K562 (cell line): ENCODE results near the gene RNF123. TPM values are rescaled to one million over a fixed set of nuclear protein-coding genes. Genes with fewer than 3 reads are reported as not detected.

Experiments
- CBFA2T2 ChIP-seq: fragments of 450-650 bp; conservative IDR thresholded peaks from 2 replicates; pipeline ENCODE4 v1.6.1; 2017; ENCODE audit warnings: mild to moderate bottlenecking
- CBFA2T3 ChIP-seq: fragments of 450-650 bp; IDR thresholded peaks from 2 replicates; pipeline ENCODE4 v1.6.1; 2017
- CLOCK ChIP-seq: fragments of 250-450 bp; sonication (Bioruptor Pico); IDR thresholded peaks from 2 replicates; pipeline ENCODE4 v1.4.0; 2020; ENCODE audit warnings: mild to moderate bottlenecking, moderate library complexity, borderline replicate concordance
- FOXK1 ChIP-seq: sonication (generic); formaldehyde crosslinking; IDR thresholded peaks from 2 replicates; pipeline ENCODE4 v1.8.0; 2022; ENCODE audit warnings: missing genetic modification reagents, mild to moderate bottlenecking, borderline replicate concordance
- HDAC1 ChIP-seq, 2 experiments: fragments of 450-650 bp; IDR thresholded peaks; 2 replicates each; pipeline ENCODE4 v1.6.1; 2016 to 2017; ENCODE audit warnings: inconsistent platforms in 1 of 2, mild to moderate bottlenecking in 1 of 2, moderate library complexity in 1 of 2
- HES1 ChIP-seq: fragments of 450-650 bp; IDR thresholded peaks from 2 replicates; pipeline ENCODE4 v1.6.1; 2016; ENCODE audit warnings: low read depth, mild to moderate bottlenecking, moderate library complexity
- HNRNPH1 ChIP-seq: fragments of 200-400 bp; formaldehyde crosslinking; optimal IDR thresholded peaks from 2 replicates; pipeline ENCODE3; 2017; ENCODE audit warnings: low read depth, mild to moderate bottlenecking, low read length, moderate library complexity
- JUN ChIP-seq, 2 experiments: sonication (generic) in 1 of 2; formaldehyde crosslinking in 1 of 2; IDR thresholded peaks; 2 replicates each; pipeline versions ENCODE4 v1.6.1 to v1.8.0; 2012 to 2022; ENCODE audit warnings: borderline replicate concordance in 2 of 2, mild to moderate bottlenecking in 2 of 2, improper control_type of control experiment in 1 of 2, low read depth in 1 of 2, low read length in 1 of 2, missing genetic modification reagents in 1 of 2
- NEUROD1 ChIP-seq: fragments of 150-350 bp; IDR thresholded peaks from 2 replicates; pipeline ENCODE4 v1.6.1; 2014; ENCODE audit warnings: borderline replicate concordance, low read length, low read depth; ENCODE audit not compliant: partially characterized antibody
- NFIC ChIP-seq: fragments of 450-650 bp; IDR thresholded peaks from 2 replicates; pipeline ENCODE4 v1.6.1; 2017; ENCODE audit warnings: mild to moderate bottlenecking, inconsistent platforms
- ZNF124 ChIP-seq: sonication (generic); formaldehyde crosslinking; IDR thresholded peaks from 2 replicates; pipeline ENCODE4 v1.8.1; 2022; ENCODE audit warnings: missing genetic modification reagents
- ZNF431 ChIP-seq: sonication (generic); formaldehyde crosslinking; IDR thresholded peaks from 2 replicates; pipeline ENCODE4 v1.8.0; 2022; ENCODE audit warnings: mild to moderate bottlenecking, missing genetic modification reagents
- polyA plus RNA-seq, 8 experiments: library from polyadenylated mRNA; depleted of rRNA in 4 of 8; stranded (reverse) in 5 of 8; unstranded in 3 of 8; fragments of >200 nt; fragmentation: Nextera tagmentation in 2 of 8; fragmentation: Illumina TruSeq in 1 of 8; extraction: Ambion mirVana in 2 of 8; extraction: Trizol in 1 of 8; gene quantifications; 2 replicates each; pipeline versions ENCODE4 v1.2.1 to v1.2.3, GENCODE V29; 2011 to 2014; ENCODE audit warnings: inconsistent platforms in 1 of 8, missing spikeins in 1 of 8
- total RNA-seq, 7 experiments: library from RNA; depleted of rRNA in 6 of 7; stranded (reverse); fragments of >200 nt in 6 of 7; fragmentation: Illumina TruSeq in 2 of 7; extraction: Trizol in 2 of 7; gene quantifications; 2 replicates each; pipeline versions ENCODE4 v1.2.1 to v1.2.3, GENCODE V29; 2011 to 2021; ENCODE audit warnings: low replicate concordance in 1 of 7
- TF ChIP-seq, protein P1 (sequence below): sonication (generic); formaldehyde crosslinking; IDR thresholded peaks from 2 replicates; pipeline ENCODE4 v1.8.0; 2022; ENCODE audit warnings: mild to moderate bottlenecking, missing genetic modification reagents
- TF ChIP-seq, protein P2 (sequence below): fragments of 250-450 bp; sonication (Bioruptor Pico); IDR thresholded peaks from 2 replicates; pipeline ENCODE4 v1.8.0; 2021; ENCODE audit warnings: moderate library complexity, mild to moderate bottlenecking, inconsistent platforms
- TF ChIP-seq, protein P3 (sequence below): sonication (generic); formaldehyde crosslinking; IDR thresholded peaks from 2 replicates; pipeline ENCODE4 v1.8.0; 2022; ENCODE audit warnings: mild to moderate bottlenecking, low read depth, missing genetic modification reagents

Gene RNF123
- total and polyA plus RNA-seq, 9 of the 15 experiments (the other 6 are each of a cell fraction or from before 2014, with no cell fraction given) = 8.7 to 53.1 (median 17.5) TPM

DNA sequence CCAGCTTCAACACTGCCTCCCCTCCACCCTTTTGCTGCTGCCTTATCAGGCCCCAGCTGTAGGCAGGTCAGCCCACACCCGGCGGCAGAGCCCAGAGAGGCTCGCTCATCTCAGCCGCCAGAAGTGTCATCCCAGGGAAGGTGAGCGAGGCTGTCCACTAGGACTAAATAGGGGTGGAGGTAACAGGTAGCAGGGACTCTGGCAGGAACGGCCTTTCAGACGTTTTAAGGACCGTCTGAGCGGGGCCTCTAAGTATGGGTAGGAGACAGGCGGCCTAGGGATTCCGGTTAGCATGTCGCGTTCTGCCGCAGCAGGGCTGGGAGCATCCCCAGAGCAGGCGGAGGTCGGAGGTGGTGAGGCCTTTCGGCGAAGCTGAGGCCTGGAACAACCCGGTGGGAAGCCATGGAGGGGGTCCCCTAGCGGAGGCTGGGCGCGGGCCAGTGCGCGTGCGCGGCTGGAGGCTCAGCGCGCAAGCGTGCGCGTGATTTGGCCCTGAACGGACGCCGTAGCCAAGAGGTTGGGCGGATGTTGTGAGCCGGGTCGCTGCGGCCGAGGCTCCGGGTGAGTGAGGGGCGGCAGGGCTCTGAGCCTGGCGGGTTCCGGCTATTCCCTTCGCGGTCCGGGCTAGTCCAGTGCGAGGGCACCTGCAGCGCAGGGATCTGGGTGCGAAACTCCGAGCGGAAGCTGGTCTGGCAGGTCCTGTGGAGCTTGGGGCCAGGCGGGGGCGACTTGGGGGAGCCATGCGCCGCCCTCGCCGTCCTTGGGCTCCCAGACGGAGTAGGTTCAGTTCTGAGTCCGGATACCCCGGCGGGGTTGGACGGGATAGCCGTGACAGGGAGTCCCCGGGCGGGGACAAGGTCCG, at the start of gene RNF123, which contains the start of gene MST1 (continued):
- no peak for TF ChIP-seq HNRNPH1
- TF ChIP-seq CBFA2T3 = peak; percentile 74
- TF ChIP-seq ZNF431 = no peak
- TF ChIP-seq NFIC = peak; percentile 9; the same call in 1 of the 2 replicates
- no peak for TF ChIP-seq FOXK1 (CRISPR knock-in tag)
- TF ChIP-seq, protein P1, sequence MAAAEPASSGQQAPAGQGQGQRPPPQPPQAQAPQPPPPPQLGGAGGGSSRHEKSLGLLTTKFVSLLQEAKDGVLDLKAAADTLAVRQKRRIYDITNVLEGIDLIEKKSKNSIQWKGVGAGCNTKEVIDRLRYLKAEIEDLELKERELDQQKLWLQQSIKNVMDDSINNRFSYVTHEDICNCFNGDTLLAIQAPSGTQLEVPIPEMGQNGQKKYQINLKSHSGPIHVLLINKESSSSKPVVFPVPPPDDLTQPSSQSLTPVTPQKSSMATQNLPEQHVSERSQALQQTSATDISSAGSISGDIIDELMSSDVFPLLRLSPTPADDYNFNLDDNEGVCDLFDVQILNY (CRISPR knock-in tag) = no peak
- no peak for TF ChIP-seq HES1
- TF ChIP-seq JUN (IDR thresholded peaks at IDR 0.05; ENCODE audit: borderline replicate concordance, low read depth, low read length) = no peak
- no peak for TF ChIP-seq JUN (CRISPR knock-in tag; IDR thresholded peaks at IDR 0.05; ENCODE audit: borderline replicate concordance)
- TF ChIP-seq NEUROD1 = no peak
- TF ChIP-seq CBFA2T2 = peak; percentile 59
- TF ChIP-seq, protein P2, sequence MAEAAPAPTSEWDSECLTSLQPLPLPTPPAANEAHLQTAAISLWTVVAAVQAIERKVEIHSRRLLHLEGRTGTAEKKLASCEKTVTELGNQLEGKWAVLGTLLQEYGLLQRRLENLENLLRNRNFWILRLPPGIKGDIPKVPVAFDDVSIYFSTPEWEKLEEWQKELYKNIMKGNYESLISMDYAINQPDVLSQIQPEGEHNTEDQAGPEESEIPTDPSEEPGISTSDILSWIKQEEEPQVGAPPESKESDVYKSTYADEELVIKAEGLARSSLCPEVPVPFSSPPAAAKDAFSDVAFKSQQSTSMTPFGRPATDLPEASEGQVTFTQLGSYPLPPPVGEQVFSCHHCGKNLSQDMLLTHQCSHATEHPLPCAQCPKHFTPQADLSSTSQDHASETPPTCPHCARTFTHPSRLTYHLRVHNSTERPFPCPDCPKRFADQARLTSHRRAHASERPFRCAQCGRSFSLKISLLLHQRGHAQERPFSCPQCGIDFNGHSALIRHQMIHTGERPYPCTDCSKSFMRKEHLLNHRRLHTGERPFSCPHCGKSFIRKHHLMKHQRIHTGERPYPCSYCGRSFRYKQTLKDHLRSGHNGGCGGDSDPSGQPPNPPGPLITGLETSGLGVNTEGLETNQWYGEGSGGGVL (CRISPR knock-in tag) = no peak
- peak in 1 of 2 experiments; percentile 68; a peak in 2 of 4 replicates for TF ChIP-seq HDAC1 (IDR thresholded peaks at IDR 0.05)
- TF ChIP-seq CLOCK (CRISPR knock-in tag) = no peak
- TF ChIP-seq ZNF124 (CRISPR knock-in tag) = no peak
- TF ChIP-seq, protein P3, sequence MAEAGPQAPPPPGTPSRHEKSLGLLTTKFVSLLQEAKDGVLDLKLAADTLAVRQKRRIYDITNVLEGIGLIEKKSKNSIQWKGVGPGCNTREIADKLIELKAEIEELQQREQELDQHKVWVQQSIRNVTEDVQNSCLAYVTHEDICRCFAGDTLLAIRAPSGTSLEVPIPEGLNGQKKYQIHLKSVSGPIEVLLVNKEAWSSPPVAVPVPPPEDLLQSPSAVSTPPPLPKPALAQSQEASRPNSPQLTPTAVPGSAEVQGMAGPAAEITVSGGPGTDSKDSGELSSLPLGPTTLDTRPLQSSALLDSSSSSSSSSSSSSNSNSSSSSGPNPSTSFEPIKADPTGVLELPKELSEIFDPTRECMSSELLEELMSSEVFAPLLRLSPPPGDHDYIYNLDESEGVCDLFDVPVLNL (CRISPR knock-in tag) = no peak
